ENCODE measurements around the gene S100A5.

- TF ChIP-seq CTCF (IDR thresholded peaks at IDR 0.05) (no peak), MYC (IDR thresholded peaks at IDR 0.05; ENCODE audit: borderline replicate concordance, low read length) (no peak), ZC3H11A (IDR thresholded peaks at IDR 0.05) (no peak), BHLHE40 (IDR thresholded peaks at IDR 0.05; ENCODE audit: low read depth, low read length) (no peak), GATA3 (IDR thresholded peaks at IDR 0.05; ENCODE audit: borderline replicate concordance) (no peak), EP300 (IDR thresholded peaks at IDR 0.05) (no peak), ESRRA (IDR thresholded peaks at IDR 0.05; ENCODE audit: borderline replicate concordance, low read length) (no peak), RARB (CRISPR knock-in tag; IDR thresholded peaks at IDR 0.05) (no peak), RCOR1 (IDR thresholded peaks at IDR 0.05; ENCODE audit: low read depth, low read length) (no peak), REST (IDR thresholded peaks at IDR 0.05) (no peak)
- TF ChIP-seq, protein P1, sequence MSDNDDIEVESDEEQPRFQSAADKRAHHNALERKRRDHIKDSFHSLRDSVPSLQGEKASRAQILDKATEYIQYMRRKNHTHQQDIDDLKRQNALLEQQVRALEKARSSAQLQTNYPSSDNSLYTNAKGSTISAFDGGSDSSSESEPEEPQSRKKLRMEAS (IDR thresholded peaks at IDR 0.05): no peak
Measured at GRCh38 chr1:153577138-153577537, 36.4 kb upstream of the S100A5 start.
